WTC11 (cell line): ENCODE results near the gene LRRC74B. TPM values are rescaled to one million over a fixed set of nuclear protein-coding genes. Genes with fewer than 3 reads are reported as not detected.

Source experiments
- ATAC-seq: fragments of 200-7000 bp; cut with Tn5 transposase; 2 replicates; pipeline ENCODE4 v1.10.0; 2021; ENCODE audit warnings: mild to moderate bottlenecking, moderate library complexity
- CTCF ChIA-PET: fragments of 300-600 bp; sonication (Branson Sonifier 250); formaldehyde crosslinking; loops from one replicate; lab custom pipeline; 2021; ENCODE audit warnings: antibody characterized with exemption; lab: Charles Lee
- POLR2A ChIA-PET: fragments of 350-600 bp; sonication (Branson Sonifier 250); formaldehyde crosslinking; loops from one replicate; lab custom pipeline; 2021; ENCODE audit warnings: antibody characterized with exemption; lab: Charles Lee
- DNase-seq: peaks from one replicate; pipeline ENCODE4 v3.0.0; 2021; ENCODE audit warnings: low spot score
- H3K27ac Mint-ChIP-seq: 2 replicates; pipeline ENCODE4 v1.8.0; 2021; ENCODE audit warnings: mixed read lengths
- H3K27me3 Mint-ChIP-seq: 2 replicates; pipeline ENCODE4 v1.8.0; 2021; ENCODE audit warnings: low read depth, mild to moderate bottlenecking, moderate library complexity, mixed read lengths
- H3K36me3 Mint-ChIP-seq: 2 replicates; pipeline ENCODE4 v1.8.0; 2021; ENCODE audit warnings: mixed read lengths
- H3K4me1 Mint-ChIP-seq: 2 replicates; pipeline ENCODE4 v1.8.0; 2022; ENCODE audit warnings: mixed read lengths
- H3K4me3 Mint-ChIP-seq: 2 replicates; pipeline ENCODE4 v1.8.0; 2021; ENCODE audit warnings: mild to moderate bottlenecking, moderate library complexity, mixed read lengths
- H3K9me3 Mint-ChIP-seq: 2 replicates; pipeline ENCODE4 v1.8.0; 2021; ENCODE audit warnings: mixed read lengths
- AFF4 ChIP-seq: sonication (generic); formaldehyde crosslinking; IDR thresholded peaks from 2 replicates; pipeline ENCODE4 v1.8.1; 2023; ENCODE audit warnings: mild to moderate bottlenecking, missing genetic modification reagents, borderline replicate concordance
- ATF6 ChIP-seq: sonication (generic); formaldehyde crosslinking; IDR thresholded peaks from 2 replicates; pipeline ENCODE4 v1.8.1; 2023; ENCODE audit warnings: mild to moderate bottlenecking, missing genetic modification reagents
- E2F4 ChIP-seq: sonication (generic); formaldehyde crosslinking; IDR thresholded peaks from 2 replicates; pipeline ENCODE4 v1.8.1; 2022; ENCODE audit warnings: low read depth, mild to moderate bottlenecking, moderate library complexity, missing genetic modification reagents, borderline replicate concordance
- FOXP1 ChIP-seq: sonication (generic); formaldehyde crosslinking; IDR thresholded peaks from 2 replicates; pipeline ENCODE4 v1.8.0; 2022; ENCODE audit warnings: missing genetic modification reagents, mild to moderate bottlenecking, moderate library complexity, borderline replicate concordance
- GRHL2 ChIP-seq: fragments of 250-450 bp; sonication (Bioruptor Pico); IDR thresholded peaks from 2 replicates; pipeline ENCODE4 v1.8.0; 2022; ENCODE audit warnings: mild to moderate bottlenecking, moderate library complexity; ENCODE audit not compliant: insufficient replicate concordance, severe bottlenecking
- JUN ChIP-seq: sonication (generic); formaldehyde crosslinking; IDR thresholded peaks from 2 replicates; pipeline ENCODE4 v1.8.0; 2023; ENCODE audit warnings: mild to moderate bottlenecking, missing genetic modification reagents
- NFE2L1 ChIP-seq: sonication (generic); formaldehyde crosslinking; IDR thresholded peaks from 2 replicates; pipeline ENCODE4 v1.8.1; 2023; ENCODE audit warnings: missing genetic modification reagents
- PREB ChIP-seq: sonication (generic); formaldehyde crosslinking; IDR thresholded peaks from 2 replicates; pipeline ENCODE4 v1.8.1; 2022; ENCODE audit warnings: mild to moderate bottlenecking, missing genetic modification reagents, moderate library complexity, borderline replicate concordance
- SMAD3 ChIP-seq: sonication (generic); formaldehyde crosslinking; IDR thresholded peaks from 2 replicates; pipeline ENCODE4 v1.8.0; 2022; ENCODE audit warnings: missing genetic modification reagents, mild to moderate bottlenecking, borderline replicate concordance
- SMAD4 ChIP-seq: sonication (generic); formaldehyde crosslinking; IDR thresholded peaks from 2 replicates; pipeline ENCODE4 v1.8.0; 2022; ENCODE audit warnings: mild to moderate bottlenecking, missing genetic modification reagents
- TEAD1 ChIP-seq: sonication (generic); formaldehyde crosslinking; IDR thresholded peaks from 2 replicates; pipeline ENCODE4 v1.8.0; 2022; ENCODE audit warnings: mild to moderate bottlenecking, missing genetic modification reagents
- ZNF121 ChIP-seq: sonication (generic); formaldehyde crosslinking; IDR thresholded peaks from 2 replicates; pipeline ENCODE4 v1.8.0; 2023; ENCODE audit warnings: missing genetic modification reagents
- ZNF219 ChIP-seq: sonication (generic); formaldehyde crosslinking; IDR thresholded peaks from 2 replicates; pipeline ENCODE4 v1.8.0; 2023; ENCODE audit warnings: missing genetic modification reagents, mild to moderate bottlenecking, borderline replicate concordance
- ZNF263 ChIP-seq: sonication (generic); formaldehyde crosslinking; IDR thresholded peaks from 2 replicates; pipeline ENCODE4 v1.8.1; 2022; ENCODE audit warnings: low read depth, mild to moderate bottlenecking, moderate library complexity, missing genetic modification reagents
- ZNF416 ChIP-seq: fragments of 250-450 bp; sonication (Bioruptor Pico); IDR thresholded peaks from 2 replicates; pipeline ENCODE4 v1.9.0; 2021; ENCODE audit warnings: mild to moderate bottlenecking, inconsistent platforms
- ZNF423 ChIP-seq: fragments of 250-450 bp; sonication (Bioruptor Pico); IDR thresholded peaks from 2 replicates; pipeline ENCODE4 v2.1.2; 2022; ENCODE audit warnings: mild to moderate bottlenecking, moderate library complexity
- ZNF532 ChIP-seq: fragments of 250-450 bp; sonication (Bioruptor Pico); IDR thresholded peaks from 2 replicates; pipeline ENCODE4 v1.9.0; 2021; ENCODE audit warnings: mild to moderate bottlenecking, borderline replicate concordance
- total RNA-seq: library from RNA; stranded (reverse); gene quantifications from 3 replicates; pipeline ENCODE4 v1.2.3, GENCODE V29; 2021
- TF ChIP-seq, protein P1 (sequence below): sonication (generic); formaldehyde crosslinking; conservative IDR thresholded peaks from 2 replicates; pipeline ENCODE4 v1.8.1; 2023; ENCODE audit warnings: mild to moderate bottlenecking, low read depth, missing genetic modification reagents, moderate library complexity

Gene LRRC74B
- total RNA-seq, 1 experiment from 2014 or later = not detected

GRCh38 chr22:21073482-21073881, 27.7 kb downstream of the LRRC74B start (continued):
- no peak for TF ChIP-seq ZNF532
- no peak for TF ChIP-seq SMAD3 (CRISPR knock-in tag)
- TF ChIP-seq SMAD4 = no peak
- no peak for TF ChIP-seq E2F4
- no peak for TF ChIP-seq GRHL2 (CRISPR knock-in tag)
- no peak for TF ChIP-seq NFE2L1 (CRISPR knock-in tag)
- no peak for TF ChIP-seq PREB (CRISPR knock-in tag)
- TF ChIP-seq ZNF416 (CRISPR knock-in tag) = no peak
- TF ChIP-seq TEAD1 (CRISPR knock-in tag) = no peak
- TF ChIP-seq JUN = no peak
- TF ChIP-seq ZNF121 (CRISPR knock-in tag) = no peak
- TF ChIP-seq, protein P1, sequence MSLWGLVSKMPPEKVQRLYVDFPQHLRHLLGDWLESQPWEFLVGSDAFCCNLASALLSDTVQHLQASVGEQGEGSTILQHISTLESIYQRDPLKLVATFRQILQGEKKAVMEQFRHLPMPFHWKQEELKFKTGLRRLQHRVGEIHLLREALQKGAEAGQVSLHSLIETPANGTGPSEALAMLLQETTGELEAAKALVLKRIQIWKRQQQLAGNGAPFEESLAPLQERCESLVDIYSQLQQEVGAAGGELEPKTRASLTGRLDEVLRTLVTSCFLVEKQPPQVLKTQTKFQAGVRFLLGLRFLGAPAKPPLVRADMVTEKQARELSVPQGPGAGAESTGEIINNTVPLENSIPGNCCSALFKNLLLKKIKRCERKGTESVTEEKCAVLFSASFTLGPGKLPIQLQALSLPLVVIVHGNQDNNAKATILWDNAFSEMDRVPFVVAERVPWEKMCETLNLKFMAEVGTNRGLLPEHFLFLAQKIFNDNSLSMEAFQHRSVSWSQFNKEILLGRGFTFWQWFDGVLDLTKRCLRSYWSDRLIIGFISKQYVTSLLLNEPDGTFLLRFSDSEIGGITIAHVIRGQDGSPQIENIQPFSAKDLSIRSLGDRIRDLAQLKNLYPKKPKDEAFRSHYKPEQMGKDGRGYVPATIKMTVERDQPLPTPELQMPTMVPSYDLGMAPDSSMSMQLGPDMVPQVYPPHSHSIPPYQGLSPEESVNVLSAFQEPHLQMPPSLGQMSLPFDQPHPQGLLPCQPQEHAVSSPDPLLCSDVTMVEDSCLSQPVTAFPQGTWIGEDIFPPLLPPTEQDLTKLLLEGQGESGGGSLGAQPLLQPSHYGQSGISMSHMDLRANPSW (CRISPR knock-in tag) = no peak

DNA sequence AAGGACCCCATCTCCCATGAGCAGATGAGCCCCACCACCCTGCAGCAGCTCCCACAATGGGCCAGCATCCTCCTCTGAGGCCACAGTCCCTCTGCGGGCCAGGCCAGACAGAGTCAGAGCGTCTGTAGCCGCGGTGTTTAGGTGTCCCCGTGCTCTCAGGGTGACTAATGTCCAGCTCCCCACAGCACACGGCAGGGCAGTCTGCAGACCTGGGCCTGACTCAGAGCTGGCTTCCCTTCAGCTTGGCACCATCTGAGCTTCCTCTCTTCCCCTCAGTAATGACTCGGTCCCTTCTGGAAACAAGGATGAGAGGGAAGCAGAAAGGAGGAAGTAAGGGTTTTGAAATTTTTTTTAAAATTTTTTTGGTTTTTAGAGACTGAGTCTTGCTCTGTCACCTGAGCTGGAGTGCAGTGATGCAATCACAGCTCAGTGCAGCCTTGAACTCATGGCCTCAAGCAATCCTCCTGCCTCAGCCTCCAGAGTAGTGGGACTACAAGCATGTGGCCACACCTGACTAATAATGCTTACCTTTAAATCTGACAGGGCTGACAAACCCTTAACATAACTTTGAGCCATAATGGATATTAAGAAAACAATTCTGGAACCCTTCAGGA, 28.5 kb downstream of the LRRC74B start:
- Mint-ChIP-seq H3K9me3 (peaks cover 18% of the 10 kb centered on the region), H3K27ac (no peak overlapping the region), H3K27me3 (no peaks in the 10 kb centered on the region), H3K36me3 (no peaks in the 10 kb centered on the region), H3K4me1 (no peaks in the 10 kb centered on the region), H3K4me3 (no peak overlapping the region)
- POLR2A ChIA-PET = no interaction called here
- DNase-seq = no peak
- CTCF ChIA-PET = interaction anchor here (0.9 to 2.0 kb wide), 2 partner anchors 29 to 53 kb away, joined by 3 to 7 read pairs; no protein-coding TSS in a partner anchor
- no peak for ATAC-seq
- TF ChIP-seq ZNF219 (CRISPR knock-in tag) (no peak), ATF6 (no peak), AFF4 (CRISPR knock-in tag) (no peak), FOXP1 (CRISPR knock-in tag) (no peak), ZNF423 (CRISPR knock-in tag) (no peak), ZNF263 (CRISPR knock-in tag) (no peak)
